Transverse colon (tissue), 4 donors: ENCODE results near the gene CPA5. TPM values are rescaled to one million over a fixed set of nuclear protein-coding genes. Genes with fewer than 3 reads are reported as not detected.

Experiments used
- DNase-seq: peaks from one replicate; pipeline ENCODE4 v3.0.0-alpha.2; 2019
- H3K27ac ChIP-seq, 4 donors: fragments of 200-600 bp; sonication (generic); 2 replicates each; pipeline ENCODE4 v1.5.1; 2016 to 2018; ENCODE audit warnings: inconsistent platforms in 4 of 4
- H3K27me3 ChIP-seq: fragments of 200-600 bp; sonication (generic); 2 replicates; pipeline ENCODE4 v1.5.1; 2017; ENCODE audit warnings: inconsistent platforms
- H3K36me3 ChIP-seq, 4 donors: fragments of 200-600 bp; sonication (generic); 2 replicates each; pipeline ENCODE4 v1.5.1; 2017 to 2019; ENCODE audit warnings: inconsistent platforms in 4 of 4
- H3K4me1 ChIP-seq, 4 donors: fragments of 200-600 bp; sonication (generic); 2 replicates each; pipeline ENCODE4 v1.5.1; 2017 to 2020; ENCODE audit warnings: inconsistent platforms in 4 of 4
- H3K4me3 ChIP-seq, 4 donors: fragments of 200-600 bp; sonication (generic); 1 replicate in 1 of 4; 2 replicates in 3 of 4; pipeline versions ENCODE4 v1.5.1 to v1.6.1; 2017 to 2019; ENCODE audit warnings: inconsistent platforms in 4 of 4
- H3K9me3 ChIP-seq, 2 donors: fragments of 200-600 bp; sonication (generic); 2 replicates each; pipeline ENCODE4 v1.5.1; 2017 to 2019; ENCODE audit warnings: inconsistent platforms in 2 of 2
- CTCF ChIP-seq, 5 experiments: fragments of 200-600 bp in 3 of 5; fragments of 450-650 bp in 2 of 5; sonication (generic) in 3 of 5; IDR thresholded peaks; 1 replicate in 2 of 5; 2 replicates in 3 of 5; pipeline ENCODE4 v1.5.1; 2016 to 2017; ENCODE audit warnings: antibody characterized with exemption in 5 of 5, inconsistent platforms in 3 of 5, mild to moderate bottlenecking in 2 of 5, moderate library complexity in 1 of 5
- EP300 ChIP-seq: sonication (generic); formaldehyde crosslinking; IDR thresholded peaks from one replicate; pipeline ENCODE4 v1.6.1; 2017; ENCODE audit warnings: antibody characterized with exemption, low read depth
- POLR2A ChIP-seq: fragments of 450-650 bp; IDR thresholded peaks from one replicate; pipeline ENCODE4 v1.6.1; 2016; ENCODE audit warnings: antibody characterized with exemption, mild to moderate bottlenecking, moderate library complexity
- POLR2AphosphoS5 ChIP-seq, 3 donors: sonication (generic); formaldehyde crosslinking; IDR thresholded peaks; one replicate each; pipeline ENCODE4 v1.6.1; 2016; ENCODE audit warnings: antibody characterized with exemption in 3 of 3
- WGBS, 2 donors: methylation state at CpG; one replicate each; pipeline ENCODE4 v1.1.5; 2018; ENCODE audit warnings: low coverage in 1 of 2; 5-methylcytosine and 5-hydroxymethylcytosine counted together
- in situ Hi-C, 4 donors: fragments of 200-750 bp; cut with MboI; loops; one replicate each; pipeline versions ENCODE4 v1.15.0 to v1.15.1; 2017; ENCODE audit warnings: low sequenced_read_pairs in 3 of 4, low pct_ligation_motif_present in 1 of 4, low pct_unique_long_range_greater_than_20kb in 1 of 4
- intact Hi-C: fragments of 100-400 bp; cut with DNase I; formaldehyde crosslinking; loops from one replicate; pipeline ENCODE4 v1.15.1; 2023; ENCODE audit warnings: low total_unique reads
- total RNA-seq, 4 donors: library from RNA; depleted of rRNA; stranded (reverse); fragments of >200 nt; gene quantifications; one replicate each; pipeline ENCODE4 v1.1.0, GENCODE V29; 2016

The CPA5 gene
- total RNA-seq, 4 donors from 2014 or later = not detected

GRCh38 chr7:130410868-130411541 is 66.4 kb downstream of the CPA5 start:
- intact Hi-C loops (no loop called here), in situ Hi-C loops (no loop called here)
- Histone ChIP-seq H3K36me3 (no peaks in the 10 kb centered on the region), H3K4me1 (no peaks in the 10 kb centered on the region), H3K27me3 (no peaks in the 10 kb centered on the region), H3K9me3 (no peaks in the 10 kb centered on the region), H3K27ac (no peak overlapping the region), H3K4me3 (no peak overlapping the region)
- no peak for DNase-seq
- TF ChIP-seq EP300 (no peak), POLR2AphosphoS5 (IDR thresholded peaks at IDR 0.05) (no peak), POLR2A (no peak), CTCF (IDR thresholded peaks at IDR 0.05) (no peak)
- 75 to 82% methylated on average over 4 of the region's 4 CpGs for WGBS, 2 donors

- in situ Hi-C loops = no loop called here
- H3K27ac ChIP-seq = no peak overlapping the region
- intact Hi-C loops = no loop called here
Measured at GRCh38 chr7:130413201-130413600, 68.6 kb downstream of the CPA5 start.

GRCh38 chr7:130415006-130415405 is 70.4 kb downstream of the CPA5 start:
- TF ChIP-seq EP300 (no peak), POLR2A (no peak), CTCF (IDR thresholded peaks at IDR 0.05) (no peak), POLR2AphosphoS5 (IDR thresholded peaks at IDR 0.05) (no peak)
- Histone ChIP-seq H3K4me1 (no peaks in the 10 kb centered on the region), H3K27me3 (no peaks in the 10 kb centered on the region), H3K27ac (no peak overlapping the region), H3K36me3 (no peaks in the 10 kb centered on the region), H3K4me3 (no peak overlapping the region), H3K9me3 (no peaks in the 10 kb centered on the region)
- DNase-seq = no peak
- intact Hi-C loops = no loop called here
- in situ Hi-C loops = no loop called here

More at GRCh38 chr7:130413201-130413600, 68.6 kb downstream of the CPA5 start:
- no peak for DNase-seq
- no peak for TF ChIP-seq POLR2A
- no peak for TF ChIP-seq CTCF (IDR thresholded peaks at IDR 0.05)
- H3K27me3 ChIP-seq = no peaks in the 10 kb centered on the region
- H3K36me3 ChIP-seq = no peaks in the 10 kb centered on the region
- H3K4me3 ChIP-seq = no peak overlapping the region
- 100% methylated on average over 4 of the region's 4 CpGs; no CpG with 5 or more reads in 1 of the 2 donors for WGBS, 2 donors
- no peaks in the 10 kb centered on the region for H3K9me3 ChIP-seq
- no peaks in the 10 kb centered on the region for H3K4me1 ChIP-seq

GRCh38 chr7:130417213-130417612 is 72.6 kb downstream of the CPA5 start:
- peaks cover 0 to 11% (median 2%) of the 10 kb centered on the region in 4 donors for H3K4me1 ChIP-seq
- no peaks in the 10 kb centered on the region for H3K36me3 ChIP-seq
- no peak overlapping the region for H3K27ac ChIP-seq
- no peak overlapping the region for H3K4me3 ChIP-seq
- WGBS, 2 donors = 51 to 75% methylated on average over 5 of the region's 5 CpGs
- intact Hi-C loops = no loop called here
- no peaks in the 10 kb centered on the region for H3K27me3 ChIP-seq
- in situ Hi-C loops = no loop called here
- no peak for DNase-seq
- H3K9me3 ChIP-seq = no peaks in the 10 kb centered on the region
- TF ChIP-seq POLR2A = no peak
- no peak for TF ChIP-seq EP300
- no peak for TF ChIP-seq POLR2AphosphoS5 (IDR thresholded peaks at IDR 0.05)

- no peak overlapping the region for H3K4me3 ChIP-seq
- no peaks in the 10 kb centered on the region for H3K27me3 ChIP-seq
- WGBS, 2 donors = 95 to 100% methylated on average over 6 to 7 of the region's 7 CpGs
- in situ Hi-C loops (no loop called here), intact Hi-C loops (no loop called here)
- H3K36me3 ChIP-seq = no peaks in the 10 kb centered on the region
- TF ChIP-seq POLR2A (no peak), POLR2AphosphoS5 (IDR thresholded peaks at IDR 0.05) (no peak)
- no peaks in the 10 kb centered on the region for H3K9me3 ChIP-seq
- peaks cover 0 to 11% (median 2%) of the 10 kb centered on the region in 4 donors for H3K4me1 ChIP-seq
- no peak overlapping the region for H3K27ac ChIP-seq
- DNase-seq = no peak
Measured at GRCh38 chr7:130418306-130418705, 73.7 kb downstream of the CPA5 start.

Other genes with a start within 250 kb of the CPA5 start
- gene TMEM209, start 139.4 kb upstream of the CPA5 start, total RNA-seq = 10 to 100 TPM in 3 of 4 donors, 1 to 10 TPM in 1; 8.6 to 57.5 (median 17.8) TPM
- not detected for gene SSMEM1, start 137.0 kb upstream of the CPA5 start, total RNA-seq
- 1 to 10 TPM in 1 of 4 donors, under 1 TPM in 1, not detected in 2; 0.48 to 1.6 TPM for gene CPA2, start 78.0 kb upstream of the CPA5 start, total RNA-seq
- gene CPA4, start 51.7 kb upstream of the CPA5 start, total RNA-seq = not detected
- not detected for gene CPA1, start 35.7 kb downstream of the CPA5 start, total RNA-seq
- 1 to 10 TPM in 2 of 4 donors, under 1 TPM in 1, not detected in 1; 0.75 to 4.8 (median 2.7) TPM for gene CEP41, start 96.2 kb downstream of the CPA5 start, total RNA-seq
- 10 to 100 TPM in 3 of 4 donors, 1 to 10 TPM in 1; 4.0 to 49.0 (median 34.6) TPM for gene MEST, start 147.3 kb downstream of the CPA5 start, total RNA-seq